GM12801 (cell line): Measurements from ENCODE around the gene PPM1E.

Source experiments
- TF ChIP-seq, protein P1 (sequence below): IDR thresholded peaks from one replicate; pipeline ENCODE4 v1.5.1; 2011; ENCODE audit warnings: control low read depth; ENCODE audit not compliant: insufficient read length; ENCODE audit errors: extremely low read depth

PPM1E gene

GRCh38 chr17:58755577-58756245, at the start of gene PPM1E:
Gene PPM1E, plus strand, starts transcription at chr17:58755854.
- TF ChIP-seq, protein P1, sequence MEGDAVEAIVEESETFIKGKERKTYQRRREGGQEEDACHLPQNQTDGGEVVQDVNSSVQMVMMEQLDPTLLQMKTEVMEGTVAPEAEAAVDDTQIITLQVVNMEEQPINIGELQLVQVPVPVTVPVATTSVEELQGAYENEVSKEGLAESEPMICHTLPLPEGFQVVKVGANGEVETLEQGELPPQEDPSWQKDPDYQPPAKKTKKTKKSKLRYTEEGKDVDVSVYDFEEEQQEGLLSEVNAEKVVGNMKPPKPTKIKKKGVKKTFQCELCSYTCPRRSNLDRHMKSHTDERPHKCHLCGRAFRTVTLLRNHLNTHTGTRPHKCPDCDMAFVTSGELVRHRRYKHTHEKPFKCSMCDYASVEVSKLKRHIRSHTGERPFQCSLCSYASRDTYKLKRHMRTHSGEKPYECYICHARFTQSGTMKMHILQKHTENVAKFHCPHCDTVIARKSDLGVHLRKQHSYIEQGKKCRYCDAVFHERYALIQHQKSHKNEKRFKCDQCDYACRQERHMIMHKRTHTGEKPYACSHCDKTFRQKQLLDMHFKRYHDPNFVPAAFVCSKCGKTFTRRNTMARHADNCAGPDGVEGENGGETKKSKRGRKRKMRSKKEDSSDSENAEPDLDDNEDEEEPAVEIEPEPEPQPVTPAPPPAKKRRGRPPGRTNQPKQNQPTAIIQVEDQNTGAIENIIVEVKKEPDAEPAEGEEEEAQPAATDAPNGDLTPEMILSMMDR: no peak

DNA sequence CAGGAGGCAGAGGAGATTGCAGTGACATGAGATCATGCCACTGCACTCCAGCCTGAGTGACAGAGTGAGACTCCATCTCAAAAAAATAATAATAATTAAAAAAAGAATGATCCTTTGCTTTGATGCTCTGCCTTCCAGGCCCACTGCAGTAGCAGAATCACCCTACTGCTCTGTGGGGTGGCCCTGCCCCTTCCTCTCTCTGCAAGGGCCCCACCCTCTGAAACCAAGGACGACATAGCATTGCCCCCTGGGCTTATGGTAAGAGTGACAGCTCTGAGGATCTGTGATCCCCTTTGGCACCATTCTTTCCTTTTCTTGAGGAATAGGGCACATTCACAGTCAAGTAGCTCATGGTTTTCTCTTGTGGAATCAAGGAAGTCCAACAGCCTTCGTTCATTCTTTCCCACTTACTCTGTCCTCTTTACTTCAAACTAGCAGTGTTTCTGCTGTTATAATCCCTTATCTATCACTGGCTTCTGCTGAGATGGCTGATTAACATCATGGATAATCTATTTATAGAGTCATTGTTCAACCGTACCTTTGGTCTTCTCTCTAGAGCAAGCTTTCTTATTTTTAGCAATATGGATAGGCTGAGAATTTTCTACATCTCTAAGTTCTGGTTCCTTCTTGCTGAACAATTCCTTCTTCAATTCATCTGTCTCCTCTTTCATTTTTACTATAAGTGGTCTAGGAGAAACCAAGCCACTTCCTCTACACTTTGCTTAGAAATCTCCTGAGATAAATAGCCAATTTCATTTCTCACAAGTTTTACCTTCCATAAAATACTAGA, 49.1 kb upstream of the PPM1E start:
- TF ChIP-seq, protein P1: no peak

- TF ChIP-seq, protein P1: no peak
Measured at GRCh38 chr17:58710948-58711552, 44.6 kb upstream of the PPM1E start.

- TF ChIP-seq, protein P1: no peak
Measured at GRCh38 chr17:58722274-58722673, 33.4 kb upstream of the PPM1E start.

DNA sequence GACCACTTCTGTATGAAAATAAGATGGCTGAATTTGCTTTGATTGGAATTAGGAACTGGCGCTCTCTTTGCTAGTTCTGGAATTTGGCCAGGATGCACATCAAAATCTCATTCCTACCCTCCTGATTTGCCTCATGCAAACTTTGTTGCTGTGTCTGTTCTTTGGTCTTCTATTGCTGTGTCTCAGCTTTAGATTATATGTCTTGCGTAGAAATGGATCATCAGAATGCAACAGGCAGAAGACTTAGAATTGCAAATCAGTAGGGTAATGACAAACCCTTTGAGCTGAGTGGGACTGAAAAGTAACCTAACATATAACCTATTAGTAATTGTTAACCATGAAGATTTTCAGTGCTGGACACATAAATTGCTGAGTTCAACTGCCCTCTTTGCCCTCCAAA, 33.0 kb upstream of the PPM1E start:
- TF ChIP-seq, protein P1: no peak

GRCh38 chr17:58728798-58729197, 26.9 kb upstream of the PPM1E start:
- TF ChIP-seq, protein P1: no peak

- TF ChIP-seq, protein P1: no peak
Measured at GRCh38 chr17:58730937-58731336, 24.7 kb upstream of the PPM1E start.
